Middle frontal gyrus (tissue), 1 donor: ENCODE data around the gene GARIN1A.
"Not testable (repeated sequence)": the region's sequence is repeated elsewhere in the genome, so short reads cannot be mapped to it uniquely, and the experiment has no call there.

ENCODE experiments used
- DNase-seq: peaks from one replicate; pipeline ENCODE4 v3.0.0-alpha.2; 2015; ENCODE audit warnings: low spot score; ENCODE audit errors: extremely low spot score

GARIN1A gene

GRCh38 chr7:128683270-128683669 is 11.2 kb downstream of the GARIN1A start:
- not testable (repeated sequence) for DNase-seq

- not testable (repeated sequence) for DNase-seq
Measured at GRCh38 chr7:128683738-128684137, 11.6 kb downstream of the GARIN1A start.

GRCh38 chr7:128687131-128687530 is 15.0 kb downstream of the GARIN1A start:
- DNase-seq, result no peak

GRCh38 chr7:128688492-128688891 is 16.4 kb downstream of the GARIN1A start:
- DNase-seq, result no peak

- not testable (repeated sequence) for DNase-seq
Measured at GRCh38 chr7:128689161-128689935, 17.3 kb downstream of the GARIN1A start.

GRCh38 chr7:128691227-128691626 is 19.1 kb downstream of the GARIN1A start:
- DNase-seq, result no peak

GRCh38 chr7:128692623-128693270 is 20.7 kb downstream of the GARIN1A start:
- DNase-seq, result no peak

GRCh38 chr7:128693373-128694015 is 21.4 kb downstream of the GARIN1A start:
- no peak for DNase-seq

- DNase-seq, result no peak
Measured at GRCh38 chr7:128694738-128695137, 22.6 kb downstream of the GARIN1A start.

- no peak for DNase-seq
Measured at GRCh38 chr7:128697302-128697905, 25.3 kb downstream of the GARIN1A start.

GRCh38 chr7:128699196-128699712 is 27.2 kb downstream of the GARIN1A start:
- no peak for DNase-seq

- DNase-seq, result no peak
Measured at GRCh38 chr7:128699895-128700294, 27.8 kb downstream of the GARIN1A start.

GRCh38 chr7:128701062-128701785 is 29.1 kb downstream of the GARIN1A start:
- DNase-seq, result no peak

- DNase-seq, result no peak
Measured at GRCh38 chr7:128703609-128704241, 31.6 kb downstream of the GARIN1A start.

GRCh38 chr7:128705891-128706333 is 33.8 kb downstream of the GARIN1A start:
- DNase-seq, result no peak

GRCh38 chr7:128707752-128708151 is 35.7 kb downstream of the GARIN1A start:
- DNase-seq, result no peak

- DNase-seq, result no peak
Measured at GRCh38 chr7:128708235-128708634, 36.1 kb downstream of the GARIN1A start.

GRCh38 chr7:128708824-128709223 is 36.7 kb downstream of the GARIN1A start:
- DNase-seq, result no peak

GRCh38 chr7:128710481-128710880 is 38.4 kb downstream of the GARIN1A start:
- DNase-seq, result no peak

GRCh38 chr7:128713794-128714193 is 41.7 kb downstream of the GARIN1A start:
- DNase-seq, result no peak
